ENCODE measurements around the gene PRKN.

DNA sequence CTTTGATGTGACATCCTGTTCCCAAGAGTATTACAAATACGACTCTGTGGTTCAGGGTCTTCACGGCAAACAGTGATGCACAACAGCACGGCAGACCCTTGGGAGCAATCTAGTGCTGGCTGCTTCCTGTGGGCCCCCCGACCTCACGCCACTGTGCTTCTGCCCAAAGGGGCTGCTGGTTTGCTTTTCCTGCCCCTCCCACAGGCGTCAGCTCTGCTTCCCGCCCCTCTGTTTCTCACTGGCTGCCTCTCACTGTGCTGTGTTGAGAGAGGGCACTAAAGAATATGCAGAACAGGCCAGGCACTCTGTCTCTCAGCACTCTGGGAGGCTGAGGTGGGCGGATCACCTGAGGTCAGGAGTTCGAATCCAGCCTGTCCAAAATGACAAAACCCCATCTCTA, 899.2 kb downstream of the PRKN start:
- TF ChIP-seq, protein P1, sequence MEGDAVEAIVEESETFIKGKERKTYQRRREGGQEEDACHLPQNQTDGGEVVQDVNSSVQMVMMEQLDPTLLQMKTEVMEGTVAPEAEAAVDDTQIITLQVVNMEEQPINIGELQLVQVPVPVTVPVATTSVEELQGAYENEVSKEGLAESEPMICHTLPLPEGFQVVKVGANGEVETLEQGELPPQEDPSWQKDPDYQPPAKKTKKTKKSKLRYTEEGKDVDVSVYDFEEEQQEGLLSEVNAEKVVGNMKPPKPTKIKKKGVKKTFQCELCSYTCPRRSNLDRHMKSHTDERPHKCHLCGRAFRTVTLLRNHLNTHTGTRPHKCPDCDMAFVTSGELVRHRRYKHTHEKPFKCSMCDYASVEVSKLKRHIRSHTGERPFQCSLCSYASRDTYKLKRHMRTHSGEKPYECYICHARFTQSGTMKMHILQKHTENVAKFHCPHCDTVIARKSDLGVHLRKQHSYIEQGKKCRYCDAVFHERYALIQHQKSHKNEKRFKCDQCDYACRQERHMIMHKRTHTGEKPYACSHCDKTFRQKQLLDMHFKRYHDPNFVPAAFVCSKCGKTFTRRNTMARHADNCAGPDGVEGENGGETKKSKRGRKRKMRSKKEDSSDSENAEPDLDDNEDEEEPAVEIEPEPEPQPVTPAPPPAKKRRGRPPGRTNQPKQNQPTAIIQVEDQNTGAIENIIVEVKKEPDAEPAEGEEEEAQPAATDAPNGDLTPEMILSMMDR (IDR thresholded peaks at IDR 0.05), result no peak
- TF ChIP-seq POLR2A (IDR thresholded peaks at IDR 0.05) (no peak), POLR2AphosphoS5 (IDR thresholded peaks at IDR 0.05; ENCODE audit: insufficient read depth in 1 of 2, low read depth in 1 of 2) (no peak)
